H7 (cell line): ENCODE results near the gene NAA15. TPM values are rescaled to one million over a fixed set of nuclear protein-coding genes. Genes with fewer than 3 reads are reported as not detected.
"Not testable (repeated sequence)": the region's sequence is repeated elsewhere in the genome, so short reads cannot be mapped to it uniquely, and the experiment has no call there.

ENCODE experiments used
- DNase-seq: peaks from one replicate; pipeline ENCODE4 v3.0.0; 2012
- H3K27me3 ChIP-seq: 2 replicates; pipeline ENCODE4 v1.6.0; 2011; ENCODE audit warnings: mild to moderate bottlenecking, low read length; ENCODE audit not compliant: control insufficient read depth, insufficient read depth
- H3K36me3 ChIP-seq: replicated peaks from 2 replicates; pipeline ENCODE4 v1.5.1; 2011; ENCODE audit warnings: low read length; ENCODE audit not compliant: control insufficient read depth, insufficient read depth
- H3K4me3 ChIP-seq: 2 replicates; pipeline ENCODE4 v1.5.1; 2011; ENCODE audit warnings: low read depth, mild to moderate bottlenecking, control low read depth, low read length, moderate library complexity; ENCODE audit not compliant: insufficient read depth
- total RNA-seq: library from RNA; depleted of rRNA; stranded (reverse); fragments of >200 nt; shearing (Covaris generic); gene quantifications from 2 replicates; pipeline ENCODE4 v1.2.3, GENCODE V29; 2014; rRNA removed

Gene NAA15
- 60.5 and 68.7 TPM in 2 replicates for total RNA-seq

GRCh38 chr4:139301113-139301820, at the start of gene NAA15:
Gene NAA15, plus strand, starts transcription at chr4:139301505. Its CDS starts 273 bp downstream, at chr4:139301778.
- Histone ChIP-seq H3K4me3 (peak within 1 kb of the TSS; percentile 98), H3K27me3 (no peaks in the 10 kb centered on the region), H3K36me3 (no peaks in the 10 kb centered on the region; the same call in none of the 2 replicates)
- DNase-seq: peak; percentile 97

GRCh38 chr4:139253046-139253445, 48.3 kb upstream of the NAA15 start:
- Histone ChIP-seq H3K27me3 (no peaks in the 10 kb centered on the region), H3K4me3 (no peak overlapping the region), H3K36me3 (no peaks in the 10 kb centered on the region)
- no peak for DNase-seq

GRCh38 chr4:139253713-139254112, 47.6 kb upstream of the NAA15 start:
- Histone ChIP-seq H3K27me3 (no peaks in the 10 kb centered on the region), H3K36me3 (no peaks in the 10 kb centered on the region), H3K4me3 (no peak overlapping the region)
- no peak for DNase-seq

GRCh38 chr4:139255581-139255980, 45.7 kb upstream of the NAA15 start:
- not testable (repeated sequence) for H3K27me3 ChIP-seq, DNase-seq, H3K4me3 ChIP-seq, H3K36me3 ChIP-seq

GRCh38 chr4:139256349-139256748, 45.0 kb upstream of the NAA15 start:
- no peaks in the 10 kb centered on the region for H3K27me3 ChIP-seq
- H3K36me3 ChIP-seq: no peaks in the 10 kb centered on the region
- H3K4me3 ChIP-seq: no peak overlapping the region
- no peak for DNase-seq

- DNase-seq: no peak
- Histone ChIP-seq H3K27me3 (no peaks in the 10 kb centered on the region), H3K4me3 (no peak overlapping the region), H3K36me3 (no peaks in the 10 kb centered on the region)
Measured at GRCh38 chr4:139265654-139266053, 35.7 kb upstream of the NAA15 start.

GRCh38 chr4:139266208-139266582, 35.1 kb upstream of the NAA15 start:
- no peaks in the 10 kb centered on the region for H3K27me3 ChIP-seq
- H3K36me3 ChIP-seq: no peaks in the 10 kb centered on the region
- DNase-seq: no peak
- no peak overlapping the region for H3K4me3 ChIP-seq

GRCh38 chr4:139266583-139267257, 34.6 kb upstream of the NAA15 start:
- H3K4me3 ChIP-seq: no peak overlapping the region
- peak; percentile 44 for DNase-seq
- no peaks in the 10 kb centered on the region for H3K27me3 ChIP-seq
- H3K36me3 ChIP-seq: no peaks in the 10 kb centered on the region

GRCh38 chr4:139267301-139267700, 34.0 kb upstream of the NAA15 start:
- DNase-seq: no peak
- no peak overlapping the region for H3K4me3 ChIP-seq
- no peaks in the 10 kb centered on the region for H3K27me3 ChIP-seq
- no peaks in the 10 kb centered on the region for H3K36me3 ChIP-seq

- Histone ChIP-seq H3K36me3 (no peaks in the 10 kb centered on the region), H3K27me3 (peaks cover 13% of the 10 kb centered on the region), H3K4me3 (no peak overlapping the region)
- DNase-seq: no peak
Measured at GRCh38 chr4:139273835-139274234, 27.5 kb upstream of the NAA15 start.

- DNase-seq: no peak
- no peaks in the 10 kb centered on the region for H3K36me3 ChIP-seq
- H3K4me3 ChIP-seq: no peak overlapping the region
- peaks cover 23% of the 10 kb centered on the region for H3K27me3 ChIP-seq
Measured at GRCh38 chr4:139274790-139275189, 26.5 kb upstream of the NAA15 start.

- Histone ChIP-seq H3K36me3 (no peaks in the 10 kb centered on the region), H3K4me3 (no peak overlapping the region), H3K27me3 (peaks cover 28% of the 10 kb centered on the region)
- DNase-seq: no peak
Measured at GRCh38 chr4:139275281-139275735, 26.0 kb upstream of the NAA15 start.

- Histone ChIP-seq H3K36me3 (no peaks in the 10 kb centered on the region), H3K4me3 (no peak overlapping the region; the same call in 1 of the 2 replicates), H3K27me3 (peaks cover 35% of the 10 kb centered on the region)
- no peak for DNase-seq
Measured at GRCh38 chr4:139278485-139278884, 22.8 kb upstream of the NAA15 start.

GRCh38 chr4:139278912-139279759, 22.2 kb upstream of the NAA15 start:
- Histone ChIP-seq H3K27me3 (peaks cover 35% of the 10 kb centered on the region), H3K4me3 (peak overlapping the region; percentile 49), H3K36me3 (no peaks in the 10 kb centered on the region)
- DNase-seq: peak; percentile 65
